Ishikawa (cell line): Measurements from ENCODE around the gene RAB17.

Experiments
- CEBPB ChIP-seq: IDR thresholded peaks from 2 replicates; pipeline ENCODE4 v1.6.1; 2012
- CREB1 ChIP-seq: IDR thresholded peaks from 2 replicates; pipeline ENCODE4 v1.6.1; 2012; ENCODE audit warnings: low read depth
- EGR1 ChIP-seq: IDR thresholded peaks from 2 replicates; pipeline ENCODE4 v1.6.1; 2012
- EP300 ChIP-seq: IDR thresholded peaks from 2 replicates; pipeline ENCODE4 v1.6.1; 2012; ENCODE audit warnings: borderline replicate concordance
- FOXM1 ChIP-seq: IDR thresholded peaks from 2 replicates; pipeline ENCODE4 v1.6.1; 2012; ENCODE audit warnings: low read depth, borderline replicate concordance
- MAX ChIP-seq: IDR thresholded peaks from 2 replicates; pipeline ENCODE4 v1.6.1; 2012
- NFIC ChIP-seq: IDR thresholded peaks from 2 replicates; pipeline ENCODE4 v1.6.1; 2012
- RAD21 ChIP-seq: IDR thresholded peaks from 2 replicates; pipeline ENCODE4 v1.6.1; 2012; ENCODE audit warnings: low read depth
- REST ChIP-seq: IDR thresholded peaks from 2 replicates; pipeline ENCODE4 v1.6.1; 2012; ENCODE audit warnings: low read depth, mild to moderate bottlenecking
- TAF1 ChIP-seq: IDR thresholded peaks from 2 replicates; pipeline ENCODE4 v1.6.1; 2012; ENCODE audit warnings: low read depth, mild to moderate bottlenecking
- TCF12 ChIP-seq: IDR thresholded peaks from 2 replicates; pipeline ENCODE4 v1.6.1; 2012; ENCODE audit warnings: low read depth
- TEAD4 ChIP-seq: IDR thresholded peaks from 2 replicates; pipeline ENCODE4 v1.6.1; 2012
- USF1 ChIP-seq: IDR thresholded peaks from 2 replicates; pipeline ENCODE4 v1.6.1; 2012
- YY1 ChIP-seq: IDR thresholded peaks from 2 replicates; pipeline ENCODE4 v1.6.1; 2012; ENCODE audit warnings: low read depth
- ZBTB7A ChIP-seq: IDR thresholded peaks from 2 replicates; pipeline ENCODE4 v1.6.1; 2012; ENCODE audit warnings: low read depth

The RAB17 gene

GRCh38 chr2:237590272-237591140, at the start of gene RAB17:
TSS of gene RAB17 (minus strand) at chr2:237590734. CDS start at chr2:237586154, 4,580 bp downstream.
- TF ChIP-seq ZBTB7A, result peak; percentile 37; the same call in 1 of the 2 replicates
- TF ChIP-seq TEAD4, result peak; percentile 85
- TF ChIP-seq EP300, result peak; percentile 8; the same call in 1 of the 2 replicates
- TF ChIP-seq EGR1, result no peak
- 0 out of 2 replicates have a peak, but pooled peaks have one; percentile 4 for TF ChIP-seq RAD21
- peak; percentile 71 for TF ChIP-seq NFIC
- TF ChIP-seq CEBPB, result peak; percentile 3; the same call in 1 of the 2 replicates
- no peak for TF ChIP-seq REST
- no peak for TF ChIP-seq CREB1
- no peak for TF ChIP-seq FOXM1
- TF ChIP-seq USF1, result peak; percentile 95
- TF ChIP-seq TAF1, result peak; percentile 43; the same call in 1 of the 2 replicates
- TF ChIP-seq YY1, result no peak
- TF ChIP-seq MAX, result peak; percentile 19
- no peak; the same call in 1 of the 2 replicates for TF ChIP-seq TCF12

GRCh38 chr2:237639836-237640220, 49.3 kb upstream of the RAB17 start:
- TF ChIP-seq TEAD4, result no peak
- TF ChIP-seq RAD21, result no peak
- TF ChIP-seq MAX, result no peak

GRCh38 chr2:237639052-237639835, 48.7 kb upstream of the RAB17 start:
- TF ChIP-seq REST (no peak), FOXM1 (no peak)

- TF ChIP-seq MAX (no peak), YY1 (no peak), ZBTB7A (no peak), USF1 (no peak), TCF12 (no peak), CREB1 (no peak), REST (no peak), RAD21 (no peak), TEAD4 (no peak), FOXM1 (no peak), EGR1 (no peak), NFIC (no peak)
These were observed 47.6 kb upstream of the RAB17 start for GRCh38 chr2:237638176-237638575.
